Activated naive CD8-positive, alpha-beta T cell treated with anti-CD3 and anti-CD28 coated beads, Interleukin-2, amount 50 U/mL, for 16 hours (primary cell): ENCODE results near the gene GNAO1.
"Not testable (repeated sequence)": the region's sequence is repeated elsewhere in the genome, so short reads cannot be mapped to it uniquely, and the experiment has no call there.

Source experiments
- DNase-seq: peaks from one replicate; pipeline ENCODE4 v3.0.0-alpha.2; 2020; ENCODE audit warnings: low read depth, low spot score

Gene GNAO1

DNA sequence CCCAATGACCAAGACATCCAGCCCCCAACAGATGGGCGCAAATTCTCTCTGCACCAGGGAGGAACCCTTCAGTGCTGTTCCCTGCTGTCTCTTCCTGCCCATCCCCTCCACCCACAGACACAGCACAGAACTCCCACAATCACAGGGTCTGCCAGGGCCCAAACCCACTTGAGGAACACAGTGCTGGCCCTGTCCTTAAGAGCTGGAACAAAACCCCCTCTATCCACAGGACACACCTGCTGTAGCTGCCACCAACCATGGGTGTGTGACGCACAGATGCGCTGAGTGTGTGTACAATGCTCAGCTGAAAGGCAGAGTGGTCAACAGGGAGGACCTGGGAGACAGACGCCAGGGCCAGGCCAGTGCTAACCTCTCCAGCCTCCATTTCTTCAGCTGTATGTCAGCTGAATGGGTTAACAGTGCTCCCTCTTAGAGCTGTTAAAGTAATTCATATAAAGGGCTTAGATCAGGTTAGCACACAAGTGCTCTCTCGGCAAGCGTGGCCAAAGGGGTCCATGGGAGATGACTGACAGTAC, 172.0 kb downstream of the GNAO1 start:
- no peak for DNase-seq

DNA sequence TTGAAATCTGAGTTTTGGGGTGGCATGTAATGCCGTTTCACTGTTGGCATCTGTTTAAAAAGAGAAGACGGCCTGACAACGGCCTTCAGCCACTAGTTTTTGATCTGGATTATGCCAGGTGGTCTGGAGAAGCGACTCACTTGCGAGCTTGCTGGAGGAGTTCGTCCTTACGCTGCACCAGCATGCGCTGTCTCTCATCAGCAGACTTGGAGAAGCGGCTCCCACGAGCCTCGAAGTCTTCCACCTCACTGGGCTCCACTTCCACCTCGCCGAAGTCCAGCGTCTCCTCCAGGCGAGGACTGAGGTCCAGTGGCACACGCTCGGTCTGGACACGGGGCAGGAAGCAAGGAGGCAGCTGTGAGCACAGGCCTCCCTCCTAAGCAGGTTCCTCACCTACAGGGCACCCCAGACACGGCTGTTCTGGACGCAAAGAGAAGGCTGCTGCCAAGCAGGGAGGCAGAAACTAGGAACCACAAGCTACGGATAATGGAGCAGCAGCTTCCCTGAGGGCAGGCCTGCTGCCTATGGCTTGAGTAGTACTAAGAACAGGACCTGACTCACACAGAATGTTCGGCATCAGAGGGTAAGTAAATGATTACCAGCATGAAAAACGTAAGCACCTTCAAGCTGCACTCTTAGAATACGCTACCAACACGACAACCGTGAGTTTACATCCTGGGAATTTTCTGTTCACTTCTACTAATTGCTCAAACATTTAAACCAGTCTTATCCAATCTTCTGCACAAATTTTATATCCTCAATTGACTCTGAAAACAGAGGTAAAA, 172.7 kb downstream of the GNAO1 start:
- DNase-seq: no peak

DNA sequence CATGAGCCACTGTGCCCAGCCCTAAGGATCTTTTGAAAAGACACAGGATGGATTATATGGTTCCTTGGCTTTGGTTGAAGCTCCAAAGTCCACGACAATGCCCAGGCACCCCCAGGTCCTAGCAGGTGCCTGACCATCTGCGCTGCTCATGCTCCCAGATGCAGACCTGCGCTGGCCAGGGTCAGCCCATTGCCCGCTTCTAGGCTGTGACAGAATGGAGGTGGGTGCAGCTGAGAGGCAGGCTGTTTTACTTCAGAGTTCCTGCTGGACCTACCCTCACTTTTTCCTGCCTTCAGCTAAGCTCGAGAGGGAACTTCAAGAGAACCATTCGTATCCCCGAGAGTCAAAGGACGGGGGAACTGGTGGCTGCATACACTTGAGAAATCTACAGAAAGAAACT, 173.6 kb downstream of the GNAO1 start:
- no peak for DNase-seq

DNA sequence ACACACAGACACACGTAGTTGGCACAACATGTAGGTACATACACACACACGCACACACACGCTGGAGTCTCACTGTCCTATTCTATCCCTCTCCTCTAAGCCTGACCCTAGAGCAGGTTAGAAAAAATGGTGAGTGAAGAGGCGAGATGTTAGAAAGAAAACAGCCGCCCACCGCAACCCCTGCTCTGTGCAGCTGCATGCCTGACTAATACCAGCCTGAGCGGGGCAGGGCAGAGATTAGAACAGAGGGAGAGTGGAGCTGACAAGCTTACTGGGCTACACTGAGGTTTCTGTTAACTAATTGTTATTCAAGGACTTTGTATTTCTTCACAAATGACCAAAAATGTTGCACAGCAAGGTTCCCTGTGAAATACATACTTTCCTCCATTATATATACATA, 174.3 kb downstream of the GNAO1 start:
- DNase-seq: no peak

DNA sequence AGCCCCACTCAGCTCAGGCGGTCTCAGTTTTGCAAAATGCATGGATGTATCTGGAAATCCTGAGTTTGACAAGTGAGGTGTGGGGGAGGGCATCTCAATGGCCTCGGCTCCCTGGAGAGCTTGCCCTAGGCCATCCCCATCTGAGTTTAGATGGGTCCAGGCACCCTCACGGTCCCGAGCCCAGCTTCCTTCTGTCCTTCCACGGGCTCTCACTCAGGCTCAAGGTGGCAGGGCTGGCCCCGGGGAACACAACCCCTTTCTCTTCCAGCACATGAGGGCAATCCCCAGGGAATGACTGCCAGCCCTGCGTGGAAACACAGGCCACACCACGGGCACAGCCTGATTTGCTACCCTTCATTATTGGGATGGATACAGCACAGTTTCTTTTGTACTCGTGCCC, 175.7 kb downstream of the GNAO1 start:
- DNase-seq: no peak

DNA sequence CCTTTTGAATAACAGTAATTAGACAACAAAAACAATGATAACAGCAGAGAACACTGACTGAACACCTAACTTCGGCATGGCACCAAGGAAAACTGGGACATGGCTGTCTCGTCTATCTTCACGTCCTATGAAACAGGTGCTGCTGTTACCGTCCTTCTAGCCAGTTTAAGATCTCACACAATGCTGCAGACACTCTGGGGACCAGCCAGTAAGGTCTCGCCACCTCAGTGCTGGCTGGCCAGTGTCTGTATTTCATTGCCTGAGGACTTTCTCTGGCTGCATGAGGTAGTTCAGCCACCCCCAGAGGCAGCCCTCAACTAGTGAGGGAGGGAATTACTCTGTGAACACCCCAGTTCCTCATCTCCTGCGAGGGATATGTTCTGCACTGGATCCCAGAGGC, 176.5 kb downstream of the GNAO1 start:
- DNase-seq: no peak

DNA sequence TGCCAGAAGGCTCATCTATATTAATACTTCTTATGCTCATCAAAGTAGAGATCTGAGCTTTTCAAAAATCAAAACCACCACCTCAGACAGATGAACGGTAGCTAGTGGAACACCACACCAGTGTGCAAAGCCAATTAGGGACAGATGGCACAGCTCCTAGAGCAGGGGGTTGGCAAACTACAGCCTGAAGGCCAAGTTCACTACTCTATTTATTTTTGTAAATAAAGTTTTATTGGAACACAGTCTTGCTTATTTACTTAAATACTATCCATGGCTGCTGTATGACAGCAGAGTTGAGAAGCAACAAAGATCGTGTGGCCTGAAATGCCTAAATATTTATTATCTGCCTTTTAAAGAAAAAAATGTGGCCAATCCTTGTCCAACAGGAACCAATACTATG, 177.3 kb downstream of the GNAO1 start:
- no peak for DNase-seq

DNA sequence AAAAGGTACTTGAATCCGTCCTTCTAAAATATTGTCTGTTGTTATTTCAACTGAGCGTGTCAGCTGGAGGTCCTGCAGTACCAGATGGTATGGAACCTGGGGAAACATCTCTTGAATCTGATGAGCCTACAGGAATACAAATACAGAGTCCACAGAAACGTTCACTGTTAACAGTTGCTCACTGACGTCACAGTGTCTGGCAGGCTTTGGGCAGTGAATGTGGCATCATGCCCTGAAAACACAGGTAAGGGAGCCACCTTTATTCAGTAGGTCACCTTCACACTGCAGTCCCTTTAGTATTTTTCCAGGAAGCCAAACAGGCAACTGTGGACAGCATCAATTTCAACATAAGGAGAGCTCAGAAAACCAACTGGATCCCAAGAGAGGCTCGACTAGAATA, 177.9 kb downstream of the GNAO1 start:
- no peak for DNase-seq

DNA sequence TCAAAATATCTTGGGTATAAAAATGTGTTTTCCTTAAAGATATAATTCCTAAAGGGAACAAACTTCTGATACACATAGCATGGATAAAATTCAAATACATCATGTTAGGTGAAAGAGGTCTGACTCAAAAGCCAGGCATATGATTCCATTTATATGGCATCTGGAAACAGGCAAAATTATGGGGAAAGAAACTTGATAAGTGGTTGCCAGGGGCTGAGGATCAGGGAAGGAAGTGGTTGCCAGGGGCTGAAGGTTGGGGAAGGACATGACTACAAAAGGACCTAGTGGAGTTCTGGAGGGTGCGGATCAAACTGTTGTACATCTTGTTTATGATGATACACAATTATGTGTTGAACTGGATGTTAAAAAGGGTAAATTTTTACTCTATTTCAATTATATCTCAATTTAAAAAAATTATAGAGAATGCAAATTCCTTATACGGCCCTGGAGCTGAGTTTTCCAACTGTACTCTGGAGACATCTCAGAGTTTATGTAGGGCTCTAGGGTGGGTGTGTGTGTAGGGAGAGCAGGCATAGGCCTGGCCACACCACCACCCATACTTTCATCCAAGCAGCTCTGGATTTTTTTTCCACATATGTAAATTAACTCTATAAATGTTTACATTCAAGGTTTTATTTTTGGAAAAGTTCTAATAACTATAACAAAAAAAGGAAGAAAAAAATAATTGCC, 179.0 kb downstream of the GNAO1 start:
- DNase-seq: no peak

DNA sequence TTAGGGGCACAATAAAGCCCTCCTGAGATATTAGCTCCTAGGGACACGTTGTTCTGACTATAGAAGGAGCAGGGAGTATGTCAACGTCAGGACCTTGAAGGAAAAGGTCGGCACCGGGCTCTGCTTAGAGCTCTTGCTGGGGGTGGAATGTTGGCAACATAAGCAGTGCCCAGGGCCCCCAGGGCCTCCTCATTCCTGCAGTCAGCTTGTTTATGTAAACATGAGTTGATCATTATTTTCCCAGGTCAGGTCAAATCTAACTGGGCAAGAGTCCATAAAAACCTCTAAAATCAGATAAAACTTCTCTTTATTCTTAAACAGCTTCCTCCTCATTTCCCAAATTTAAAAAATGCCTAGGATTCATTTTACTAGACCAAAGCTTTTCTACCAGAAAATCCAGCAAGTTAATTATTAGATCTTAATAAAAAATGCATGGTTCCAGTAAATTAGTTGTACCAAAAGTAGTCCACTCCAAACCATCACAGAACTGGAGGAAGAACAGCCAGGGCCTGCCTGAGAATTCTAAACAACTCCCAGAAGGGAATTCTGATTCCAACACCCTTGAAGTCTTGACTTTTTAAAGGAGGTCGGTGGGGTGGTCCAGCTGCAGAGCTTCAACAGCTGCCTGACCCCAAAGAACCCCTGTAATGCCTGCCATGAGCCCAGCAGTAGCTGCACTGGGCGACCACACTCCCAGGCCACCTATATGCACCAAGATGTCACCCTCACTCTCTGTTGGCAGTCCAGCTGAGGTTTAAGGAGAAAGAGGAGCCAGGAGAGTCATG, 179.8 kb downstream of the GNAO1 start:
- DNase-seq: no peak

DNA sequence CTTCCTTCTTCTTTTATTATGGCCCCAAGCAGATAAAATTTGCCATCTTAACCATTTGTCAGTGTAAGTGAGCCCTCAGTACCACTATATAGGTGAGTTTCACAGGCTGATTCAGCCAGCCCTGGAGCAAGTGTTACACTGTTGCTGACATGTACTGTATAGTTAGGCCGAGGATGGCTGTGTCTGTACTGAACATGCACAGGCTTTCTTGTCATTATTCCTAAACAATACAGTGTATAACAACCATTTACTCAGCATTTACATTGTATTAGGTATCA, 180.3 kb downstream of the GNAO1 start:
- DNase-seq: no peak

DNA sequence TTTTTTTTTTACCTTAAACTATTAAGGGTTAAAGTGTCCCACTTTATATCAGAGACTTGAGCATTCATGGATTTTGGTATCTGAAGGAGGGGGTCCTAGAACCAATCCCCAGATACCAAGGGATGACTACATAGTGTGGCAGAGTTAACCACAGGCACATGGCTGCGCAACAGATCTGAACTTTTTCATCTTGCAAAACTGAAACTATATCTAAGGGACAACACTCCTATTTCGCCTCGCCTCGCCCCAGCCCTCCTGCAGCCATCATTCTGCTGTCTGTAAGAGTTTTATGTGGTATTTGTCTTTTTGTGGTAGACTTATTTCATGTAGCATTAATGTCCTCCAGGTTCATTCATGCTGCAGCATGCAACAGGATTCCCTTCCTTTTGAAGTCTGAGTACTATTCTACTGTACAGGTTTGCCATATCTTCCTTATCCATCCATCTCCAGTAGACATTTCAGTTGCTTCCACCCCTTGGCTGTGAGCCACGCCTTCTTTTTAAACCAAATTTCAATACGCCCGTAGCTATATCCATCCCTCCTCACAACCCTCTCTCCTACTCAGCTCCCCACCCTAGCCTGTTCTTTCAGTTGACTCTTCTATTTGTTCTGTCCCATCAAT, 180.8 kb downstream of the GNAO1 start:
- no peak for DNase-seq

DNA sequence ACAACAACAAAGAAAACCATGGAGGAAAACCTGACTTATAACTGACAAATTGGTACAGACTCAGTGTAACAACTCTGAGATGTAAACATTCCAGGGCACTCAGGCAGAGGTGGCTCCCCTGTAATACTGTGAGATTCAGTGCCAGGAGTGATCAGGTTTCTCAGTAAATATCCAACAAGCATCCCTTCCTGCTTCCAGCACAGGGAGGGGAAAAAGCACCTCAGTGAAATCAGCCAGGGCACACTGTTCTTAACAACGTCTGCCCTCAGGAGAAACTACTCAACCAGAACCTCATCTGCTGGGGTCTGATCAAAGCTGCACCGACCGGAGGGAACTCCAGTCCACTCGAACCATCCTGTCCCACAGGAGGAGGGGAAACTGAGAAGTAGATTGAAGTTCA, 181.7 kb downstream of the GNAO1 start:
- no peak for DNase-seq

DNA sequence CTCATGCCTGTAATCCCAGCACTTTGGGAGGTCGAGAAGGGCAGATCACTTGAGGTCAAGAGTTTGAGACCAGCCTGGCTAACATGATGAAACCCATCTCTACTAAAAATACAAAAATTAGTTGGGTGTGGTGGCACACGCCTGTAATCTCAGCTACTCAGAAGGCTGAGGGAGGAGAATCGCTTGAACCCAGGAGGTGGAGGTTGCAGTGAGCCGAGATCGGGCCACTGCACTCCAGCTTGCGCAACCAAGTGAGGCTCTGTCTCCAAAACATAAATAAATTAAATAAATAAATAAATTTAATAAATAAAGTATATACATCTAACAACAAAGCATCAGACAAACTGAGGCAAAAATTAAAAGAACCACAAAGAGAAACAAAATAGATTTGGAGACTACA, 184.5 kb downstream of the GNAO1 start:
- not testable (repeated sequence) for DNase-seq

DNA sequence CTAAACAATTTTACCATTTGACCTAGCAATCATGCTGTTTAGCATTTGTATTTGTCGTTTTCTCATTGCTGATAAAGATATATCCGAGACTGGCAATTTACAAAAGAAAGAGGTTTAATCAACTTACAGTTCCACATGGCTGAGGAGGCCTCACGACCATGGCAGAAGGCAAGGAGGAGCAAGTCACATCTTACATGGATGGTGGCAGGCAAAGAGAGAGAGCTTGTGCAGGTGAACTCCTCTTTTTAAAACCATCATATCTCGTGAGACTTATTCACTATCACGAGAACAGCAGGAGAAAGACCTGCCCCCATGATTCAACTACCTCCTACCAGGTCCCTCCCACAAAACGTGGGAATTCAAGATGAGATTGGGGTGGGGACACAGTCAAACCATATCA, 187.8 kb downstream of the GNAO1 start:
- not testable (repeated sequence) for DNase-seq

DNA sequence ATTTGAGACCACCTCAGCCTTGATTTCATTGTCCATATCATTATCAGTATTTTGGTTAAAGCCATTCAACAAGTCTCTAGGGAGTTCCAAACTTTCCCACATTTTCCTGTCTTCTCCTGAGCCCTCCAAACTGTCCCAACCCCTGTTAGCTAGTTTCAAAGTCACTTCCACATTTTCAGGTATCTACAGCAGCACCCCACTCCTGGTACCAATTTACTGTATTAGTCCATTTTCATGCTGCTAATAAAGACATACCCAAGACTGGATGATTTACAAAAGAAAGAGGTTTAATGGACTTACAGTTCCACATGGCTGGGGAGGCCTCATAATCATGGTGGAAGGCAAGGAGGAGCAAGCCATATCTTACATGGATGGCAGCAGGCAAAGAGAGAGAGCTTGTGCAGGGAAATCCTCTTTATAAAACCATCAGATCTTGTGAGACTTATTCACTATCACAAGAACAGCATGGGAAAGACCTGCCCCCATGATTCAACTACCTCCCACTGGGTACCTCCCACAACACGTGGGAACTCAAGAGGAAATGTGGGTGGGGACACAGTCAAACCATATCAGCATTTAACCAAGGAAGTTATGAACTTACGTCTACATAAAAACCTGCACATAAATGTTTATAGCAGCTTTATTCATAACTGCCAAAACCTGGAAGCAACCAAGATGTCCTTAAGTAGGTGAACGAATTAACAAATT, 189.6 kb downstream of the GNAO1 start:
- DNase-seq: not testable (repeated sequence)

DNA sequence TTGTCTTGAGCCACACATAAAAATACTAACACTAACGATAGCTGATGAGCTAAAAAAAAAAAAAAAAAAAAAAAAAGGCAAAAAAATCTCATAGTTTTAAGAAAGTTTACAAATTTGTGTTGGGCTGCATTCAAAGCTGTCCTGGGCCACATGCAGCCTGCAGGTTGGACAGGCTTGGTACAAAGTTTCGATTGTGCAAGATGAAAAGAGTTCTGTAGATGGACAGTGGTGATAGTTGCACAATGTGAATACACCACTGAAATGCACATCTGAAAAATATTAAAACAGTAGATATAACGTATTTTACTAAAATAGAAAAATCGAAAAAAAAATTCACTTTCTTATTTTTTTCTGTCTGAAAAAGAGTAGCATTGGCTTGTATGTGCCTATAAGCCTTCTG, 191.2 kb downstream of the GNAO1 start:
- no peak for DNase-seq

DNA sequence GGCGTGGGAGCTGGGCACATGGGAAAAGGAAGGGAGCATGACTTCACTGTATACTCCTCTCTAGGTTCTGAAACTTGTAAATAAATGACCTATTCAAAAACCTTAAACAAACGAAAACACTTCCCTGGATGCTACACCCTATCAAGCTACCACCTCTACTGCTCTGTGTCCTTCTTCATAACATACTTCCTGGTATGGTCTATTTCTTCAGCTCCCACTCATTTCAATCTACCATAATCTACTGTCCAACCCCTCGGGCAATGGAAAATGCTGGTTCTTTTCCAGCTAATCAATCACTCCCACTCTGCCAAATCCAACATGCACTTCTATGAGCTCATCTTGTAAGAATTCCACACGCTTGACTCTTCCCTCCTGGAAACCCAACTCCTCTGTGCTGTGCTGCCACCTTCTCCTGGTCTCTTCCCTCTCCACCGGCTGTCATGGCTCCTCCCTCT, 191.6 kb downstream of the GNAO1 start:
- DNase-seq: no peak

DNA sequence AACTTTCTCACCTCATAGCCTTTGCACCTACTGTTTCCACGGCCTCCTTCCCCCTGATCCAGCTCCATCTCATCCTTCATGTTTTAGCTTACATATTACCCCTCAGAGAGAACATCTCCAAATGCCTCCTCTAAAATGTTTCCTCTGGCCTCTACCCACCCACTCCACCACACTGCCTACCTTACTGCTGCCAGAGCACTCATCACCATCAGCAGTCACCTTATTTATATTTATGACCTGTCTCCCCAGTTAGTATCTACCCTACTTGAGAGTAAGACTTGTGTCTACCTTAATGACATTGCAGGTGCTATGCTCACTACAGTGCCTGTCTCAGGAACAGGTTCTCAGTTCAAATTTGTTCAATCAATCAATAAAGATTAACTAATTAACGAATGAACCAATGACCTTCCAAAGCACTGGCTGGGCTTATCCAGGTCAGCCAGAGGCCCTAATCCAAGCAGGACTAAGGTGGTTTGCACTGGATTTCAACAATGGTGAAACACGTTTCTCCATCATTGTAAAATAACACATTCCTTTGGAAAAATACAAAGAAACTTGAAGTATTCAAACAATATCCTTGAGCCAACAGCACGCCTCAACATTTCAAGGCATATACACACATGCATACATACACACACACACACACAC, 192.9 kb downstream of the GNAO1 start:
- no peak for DNase-seq

DNA sequence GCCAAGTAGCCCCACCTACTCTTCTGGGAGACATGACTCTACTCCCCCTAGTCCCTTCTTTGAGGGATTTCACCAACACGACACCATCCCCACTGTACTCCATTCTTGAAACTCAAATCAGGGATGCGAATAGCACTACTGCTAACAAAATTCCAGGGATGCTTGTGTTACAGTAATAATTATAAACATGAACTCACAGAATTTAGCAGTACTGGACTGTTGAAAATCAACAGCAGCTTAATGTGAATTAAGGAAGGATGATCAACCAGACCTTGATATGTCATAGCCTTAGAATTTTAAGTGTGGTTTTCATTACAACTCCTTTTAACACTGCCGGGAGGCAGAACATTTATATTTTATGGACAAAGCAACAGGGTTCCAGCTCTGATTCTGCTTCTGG, 196.1 kb downstream of the GNAO1 start:
- DNase-seq: no peak

DNA sequence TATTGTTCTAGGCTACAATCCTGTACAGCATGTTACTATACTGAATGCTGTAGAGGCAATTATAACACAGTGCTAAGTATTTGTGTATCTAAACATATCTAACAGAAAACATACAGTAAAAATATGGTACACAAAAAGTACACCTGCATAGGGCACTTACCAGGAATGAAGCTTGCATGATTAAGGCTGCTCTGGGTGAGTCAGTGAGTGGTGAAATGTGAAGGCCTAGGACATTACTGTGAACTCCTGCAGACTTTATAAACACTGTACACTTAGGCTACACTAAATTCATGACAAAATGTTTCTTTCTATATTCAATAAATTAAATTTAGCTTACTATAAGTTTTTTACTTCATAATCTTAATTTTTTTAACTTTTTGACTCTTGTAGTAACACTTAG, 196.9 kb downstream of the GNAO1 start:
- DNase-seq: no peak
